CD8-positive, alpha-beta memory T cell (primary cell): Measurements from ENCODE around the gene NEURL4. TPM values are rescaled to one million over a fixed set of nuclear protein-coding genes. Genes with fewer than 3 reads are reported as not detected.

Experiments used
- CTCF ChIA-PET: fragments of 350-600 bp; sonication (Branson Sonifier 250); formaldehyde crosslinking; loops from one replicate; lab custom pipeline; 2021; ENCODE audit warnings: antibody characterized with exemption; lab: Charles Lee
- POLR2A ChIA-PET: fragments of 350-600 bp; sonication (Branson Sonifier 250); formaldehyde crosslinking; loops from one replicate; lab custom pipeline; 2021; ENCODE audit warnings: antibody characterized with exemption; lab: Charles Lee
- DNase-seq, 5 donors: peaks; one replicate each; pipeline versions ENCODE4 v3.0.0 to v3.0.0-alpha.2; 2020 to 2022; ENCODE audit warnings: mixed read lengths in 1 of 5
- H3K27ac ChIP-seq: one replicate; pipeline ENCODE4 v1.7.0; 2013; ENCODE audit warnings: low read depth, mild to moderate bottlenecking, low read length, moderate library complexity
- H3K27me3 ChIP-seq: 2 replicates; pipeline ENCODE4 v1.7.0; 2013; ENCODE audit warnings: low read length, mild to moderate bottlenecking; ENCODE audit not compliant: insufficient read depth, poor library complexity, severe bottlenecking
- H3K36me3 ChIP-seq: 2 replicates; pipeline ENCODE4 v1.7.0; 2013; ENCODE audit warnings: mild to moderate bottlenecking, low read length, moderate library complexity; ENCODE audit not compliant: insufficient read depth
- H3K4me1 ChIP-seq: 2 replicates; pipeline ENCODE4 v1.7.0; 2013; ENCODE audit warnings: mild to moderate bottlenecking, low read length, moderate library complexity; ENCODE audit not compliant: insufficient read depth
- H3K4me3 ChIP-seq: 2 replicates; pipeline ENCODE4 v1.7.0; 2013; ENCODE audit warnings: mild to moderate bottlenecking, low read length
- H3K9me3 ChIP-seq: 2 replicates; pipeline ENCODE4 v1.7.0; 2013; ENCODE audit warnings: mild to moderate bottlenecking, low read length
- H3K27ac Mint-ChIP-seq, 8 donors: one replicate each; pipeline ENCODE4 v1.8.0; 2020 to 2021; ENCODE audit warnings: mixed read lengths in 8 of 8, mild to moderate bottlenecking in 6 of 8, inconsistent platforms in 3 of 8, moderate library complexity in 3 of 8
- H3K27me3 Mint-ChIP-seq, 2 donors: one replicate each; pipeline ENCODE4 v1.8.0; 2020 to 2021; ENCODE audit warnings: mixed read lengths in 2 of 2, mild to moderate bottlenecking in 1 of 2, moderate library complexity in 1 of 2
- H3K36me3 Mint-ChIP-seq, 3 donors: one replicate each; pipeline ENCODE4 v1.8.0; 2020 to 2021; ENCODE audit warnings: mixed read lengths in 3 of 3, inconsistent platforms in 1 of 3, mild to moderate bottlenecking in 1 of 3
- H3K4me1 Mint-ChIP-seq, 3 donors: one replicate each; pipeline ENCODE4 v1.8.0; 2020 to 2021; ENCODE audit warnings: mixed read lengths in 3 of 3, inconsistent platforms in 1 of 3, mild to moderate bottlenecking in 1 of 3
- H3K4me3 Mint-ChIP-seq, 7 donors: one replicate each; pipeline ENCODE4 v1.8.0; 2020 to 2021; ENCODE audit warnings: mixed read lengths in 7 of 7, mild to moderate bottlenecking in 6 of 7, moderate library complexity in 4 of 7, inconsistent platforms in 2 of 7
- H3K9me3 Mint-ChIP-seq, 5 donors: one replicate each; pipeline ENCODE4 v1.8.0; 2020 to 2022; ENCODE audit warnings: mixed read lengths in 5 of 5, mild to moderate bottlenecking in 3 of 5, moderate library complexity in 2 of 5, inconsistent platforms in 1 of 5
- polyA plus RNA-seq: library from polyadenylated mRNA; unstranded; fragments of 300-500 nt; fragmentation: Illumina TruSeq; gene quantifications from one replicate; pipeline ENCODE4 v1.2.3, GENCODE V29; 2021
- total RNA-seq, 2 experiments: library from RNA; stranded (reverse); gene quantifications; one replicate each; pipeline ENCODE4 v1.2.3, GENCODE V29; 2021

NEURL4 gene
- total and polyA plus RNA-seq, 3 experiments from 2014 or later: 2.7 to 60.7 (median 60.1) TPM

DNA sequence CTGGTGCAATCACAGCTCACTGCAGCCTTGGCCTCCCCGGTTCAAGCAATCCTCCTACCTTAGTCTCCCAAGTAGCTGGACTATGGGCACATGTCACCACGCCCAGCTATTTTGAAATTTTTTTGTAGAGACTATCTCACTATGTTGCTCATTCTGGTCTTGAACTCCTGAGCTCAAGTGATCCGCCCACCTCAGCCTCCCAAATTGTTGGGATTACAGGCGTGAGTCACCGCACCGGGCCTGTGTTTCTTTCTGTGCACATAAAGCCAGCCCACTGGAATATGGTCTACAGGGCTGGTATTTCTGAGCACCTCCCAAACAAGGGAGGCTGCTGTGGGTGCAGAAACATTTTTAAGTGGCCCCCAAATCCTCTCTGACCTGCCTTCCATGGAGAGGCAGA is 34.2 kb upstream of the NEURL4 start:
- ChIA-PET CTCF (no interaction called here), POLR2A (no interaction called here)
- no peaks in the 10 kb centered on the region for H3K9me3 Mint-ChIP-seq
- no peak overlapping the region for H3K4me3 Mint-ChIP-seq
- H3K9me3 ChIP-seq: no peaks in the 10 kb centered on the region
- peaks cover 1 to 5% of the 10 kb centered on the region in 2 donors for H3K27me3 Mint-ChIP-seq
- H3K4me3 ChIP-seq: no peak overlapping the region
- no peak for DNase-seq
- H3K36me3 Mint-ChIP-seq: no peaks in the 10 kb centered on the region
- no peaks in the 10 kb centered on the region for H3K36me3 ChIP-seq
- no peaks in the 10 kb centered on the region for H3K27me3 ChIP-seq
- no peak overlapping the region for H3K27ac Mint-ChIP-seq
- no peak overlapping the region for H3K27ac ChIP-seq
- no peaks in the 10 kb centered on the region for H3K4me1 Mint-ChIP-seq
- no peaks in the 10 kb centered on the region for H3K4me1 ChIP-seq

- POLR2A ChIA-PET: no interaction called here
- CTCF ChIA-PET: interaction anchor here (1.5 to 1.7 kb wide), 2 partner anchors 9 to 199 kb away, joined by 3 read pairs; no protein-coding TSS in a partner anchor
- H3K27me3 ChIP-seq: no peaks in the 10 kb centered on the region
- H3K36me3 ChIP-seq: no peaks in the 10 kb centered on the region
- no peaks in the 10 kb centered on the region for H3K9me3 ChIP-seq
- no peak overlapping the region for H3K27ac ChIP-seq
- DNase-seq: no peak
- Mint-ChIP-seq H3K27ac (no peak overlapping the region), H3K9me3 (no peaks in the 10 kb centered on the region), H3K4me3 (no peak overlapping the region), H3K27me3 (peaks cover 1 to 5% of the 10 kb centered on the region in 2 donors), H3K36me3 (no peaks in the 10 kb centered on the region), H3K4me1 (no peaks in the 10 kb centered on the region)
- no peaks in the 10 kb centered on the region for H3K4me1 ChIP-seq
- H3K4me3 ChIP-seq: no peak overlapping the region
These were observed 32.8 kb upstream of the NEURL4 start for GRCh38 chr17:7361906-7362305.

GRCh38 chr17:7357381-7357780 is 28.2 kb upstream of the NEURL4 start:
- no peaks in the 10 kb centered on the region for H3K36me3 ChIP-seq
- CTCF ChIA-PET: interaction anchor here (1.1 to 5.5 kb wide), 5 partner anchors 13 to 203 kb away, joined by 3 to 78 read pairs (median 9); partner anchors contain the start of genes SENP3, TMEM102 and ZBTB4
- no peak overlapping the region for H3K4me3 ChIP-seq
- H3K9me3 ChIP-seq: no peaks in the 10 kb centered on the region
- H3K27ac Mint-ChIP-seq: no peak overlapping the region
- no peaks in the 10 kb centered on the region for H3K9me3 Mint-ChIP-seq
- H3K4me1 Mint-ChIP-seq: peaks cover 18 to 31% (median 18%) of the 10 kb centered on the region in 3 donors
- DNase-seq: no peak
- POLR2A ChIA-PET: no interaction called here
- H3K27me3 Mint-ChIP-seq: peaks cover 1 to 5% of the 10 kb centered on the region in 2 donors
- no peak overlapping the region for H3K27ac ChIP-seq
- no peaks in the 10 kb centered on the region for H3K27me3 ChIP-seq
- peaks cover 13% of the 10 kb centered on the region for H3K4me1 ChIP-seq
- H3K36me3 Mint-ChIP-seq: peaks cover 0 to 2% (median 0%) of the 10 kb centered on the region in 3 donors
- H3K4me3 Mint-ChIP-seq: no peak overlapping the region

DNA sequence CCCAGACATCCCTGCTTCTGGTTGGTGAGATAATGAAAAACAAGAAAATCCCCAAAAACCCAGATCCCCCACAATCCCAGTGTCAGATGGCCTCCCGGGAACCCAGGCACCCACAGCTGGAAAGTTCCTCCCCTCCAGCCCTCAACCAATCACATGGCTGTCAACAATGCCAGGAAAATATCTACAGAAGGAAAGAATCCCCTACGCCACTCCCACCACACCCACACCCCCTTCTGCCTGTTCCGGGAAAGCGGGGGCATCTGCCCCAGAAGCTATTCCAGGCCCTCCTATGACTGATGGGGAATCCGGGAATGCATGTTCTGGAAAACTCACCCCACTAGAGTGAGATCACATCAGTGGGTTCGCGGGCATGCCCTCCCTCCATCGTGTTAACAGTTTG is 27.6 kb upstream of the NEURL4 start:
- H3K9me3 ChIP-seq: no peaks in the 10 kb centered on the region
- Mint-ChIP-seq H3K4me3 (no peak overlapping the region), H3K4me1 (peaks cover 19 to 34% (median 19%) of the 10 kb centered on the region in 3 donors), H3K36me3 (peaks cover 0 to 3% (median 0%) of the 10 kb centered on the region in 3 donors), H3K27me3 (peaks cover 1% of the 10 kb centered on the region in 2 donors), H3K27ac (peak overlapping the region in 2 of 8 donors; percentile 61 to 71), H3K9me3 (no peaks in the 10 kb centered on the region)
- no peaks in the 10 kb centered on the region for H3K27me3 ChIP-seq
- CTCF ChIA-PET: interaction anchor here (1.3 to 5.5 kb wide), 21 partner anchors 16 to 330 kb away, joined by 3 to 78 read pairs (median 7); partner anchors contain the start of genes ACAP1, MPDU1, NEURL4 and NLGN2
- H3K36me3 ChIP-seq: no peaks in the 10 kb centered on the region
- H3K4me3 ChIP-seq: no peak overlapping the region
- POLR2A ChIA-PET: interaction anchor here (1.2 to 1.8 kb wide), 3 partner anchors 28 to 330 kb away, joined by 3 to 5 read pairs (median 4); partner anchors contain the start of gene TP53
- no peak overlapping the region for H3K27ac ChIP-seq
- peaks cover 15% of the 10 kb centered on the region for H3K4me1 ChIP-seq
- no peak for DNase-seq

DNA sequence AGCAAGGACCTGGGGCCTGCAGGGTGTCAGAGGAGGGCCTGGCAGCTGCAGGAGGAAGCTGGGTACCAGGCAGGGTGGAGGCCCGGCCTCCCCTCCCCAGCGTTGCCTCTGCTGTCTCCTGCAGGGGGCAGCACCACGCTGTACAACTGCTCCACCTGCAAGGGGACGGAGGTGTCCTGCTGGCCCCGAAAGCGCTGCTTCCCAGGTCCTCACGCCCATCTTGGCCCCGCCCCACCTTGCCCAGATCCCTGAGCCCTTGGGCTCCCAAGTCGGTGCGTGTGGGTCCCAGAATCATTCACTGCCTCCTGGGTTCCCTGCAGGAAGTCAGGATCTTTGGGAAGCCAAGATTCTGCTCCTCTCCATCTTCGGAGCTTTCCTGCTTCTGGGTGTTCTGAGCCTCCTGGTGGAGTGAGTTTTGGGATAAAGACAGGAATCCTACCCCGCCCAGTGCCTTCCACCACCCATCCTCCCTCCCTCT is 27.0 kb upstream of the NEURL4 start:
- Histone ChIP-seq H3K27ac (no peak overlapping the region), H3K9me3 (no peaks in the 10 kb centered on the region), H3K36me3 (no peaks in the 10 kb centered on the region), H3K27me3 (no peaks in the 10 kb centered on the region), H3K4me1 (peaks cover 17% of the 10 kb centered on the region), H3K4me3 (no peak overlapping the region)
- Mint-ChIP-seq H3K36me3 (peaks cover 0 to 5% (median 0%) of the 10 kb centered on the region in 3 donors), H3K27me3 (peaks cover 0 to 1% of the 10 kb centered on the region in 2 donors), H3K9me3 (no peaks in the 10 kb centered on the region), H3K4me1 (peaks cover 21 to 38% (median 22%) of the 10 kb centered on the region in 3 donors), H3K27ac (peak overlapping the region in 4 of 8 donors; percentile 12 to 51 (median 24)), H3K4me3 (peak overlapping the region in 1 of 7 donors; percentile 51)
- POLR2A ChIA-PET: interaction anchor here (0.8 to 2.3 kb wide), 5 partner anchors 19 to 331 kb away, joined by 3 to 8 read pairs (median 4); partner anchors contain the start of genes SENP3 and TP53
- CTCF ChIA-PET: interaction anchor here (0.6 to 5.5 kb wide), 44 partner anchors 11 to 331 kb away, joined by 3 to 78 read pairs (median 5); partner anchors contain the start of genes ACAP1, GABARAP, MPDU1 and NEURL4
- peak; percentile 75 to 87 (median 77) for DNase-seq

DNA sequence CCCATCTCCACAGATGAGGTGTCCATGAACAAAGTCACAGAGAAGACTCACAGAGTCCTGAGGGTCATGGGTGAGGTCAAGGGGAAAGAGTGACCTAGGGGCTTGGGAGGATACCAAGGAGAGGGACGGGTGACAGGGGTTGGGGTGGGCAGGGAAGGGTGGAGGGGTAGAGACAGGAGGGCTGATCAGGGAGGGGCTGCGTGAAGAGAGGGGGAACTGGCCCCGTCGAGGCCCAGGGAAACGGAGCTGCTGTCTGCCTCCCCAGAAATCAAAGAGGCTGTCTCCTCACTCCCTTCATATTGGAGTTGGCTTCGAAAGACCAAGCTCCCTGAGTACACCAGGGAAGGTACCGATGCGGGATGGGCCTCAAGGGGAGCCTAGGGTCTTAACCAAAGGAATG is 26.4 kb upstream of the NEURL4 start:
- Mint-ChIP-seq H3K9me3 (no peaks in the 10 kb centered on the region), H3K36me3 (peaks cover 0 to 6% (median 0%) of the 10 kb centered on the region in 3 donors), H3K27me3 (peaks cover 0 to 1% of the 10 kb centered on the region in 2 donors), H3K4me3 (no peak overlapping the region), H3K27ac (peak overlapping the region in 1 of 8 donors; percentile 30), H3K4me1 (peaks cover 22 to 41% (median 23%) of the 10 kb centered on the region in 3 donors)
- no peak overlapping the region for H3K4me3 ChIP-seq
- DNase-seq: no peak
- H3K9me3 ChIP-seq: no peaks in the 10 kb centered on the region
- no peaks in the 10 kb centered on the region for H3K27me3 ChIP-seq
- ChIA-PET CTCF (interaction anchor here (0.6 to 5.5 kb wide), 44 partner anchors 11 to 332 kb away, joined by 3 to 78 read pairs (median 5); partner anchors contain the start of genes ACAP1, GABARAP, MPDU1 and NEURL4), POLR2A (interaction anchor here (0.8 to 2.3 kb wide), 5 partner anchors 18 to 332 kb away, joined by 3 to 8 read pairs (median 4); partner anchors contain the start of genes SENP3 and TP53)
- H3K27ac ChIP-seq: no peak overlapping the region
- H3K4me1 ChIP-seq: peaks cover 22% of the 10 kb centered on the region
- H3K36me3 ChIP-seq: no peaks in the 10 kb centered on the region

GRCh38 chr17:7355053-7355452 is 25.9 kb upstream of the NEURL4 start, which contains the start of gene TMEM95:
Gene TMEM95 (plus strand): TSS chr17:7355156. CDS start chr17:7355205, 49 bp downstream.
- H3K27ac Mint-ChIP-seq: peak within 1 kb of the TSS in 7 of 8 donors; percentile 41 to 92 (median 70)
- POLR2A ChIA-PET: interaction anchor here (0.5 to 2.3 kb wide), 3 partner anchors 22 to 206 kb away, joined by 5 to 15 read pairs (median 8); partner anchors contain the start of gene SENP3
- H3K9me3 Mint-ChIP-seq: no peaks in the 10 kb centered on the region
- Histone ChIP-seq H3K4me1 (peaks cover 25% of the 10 kb centered on the region), H3K4me3 (no peak within 1 kb of the TSS), H3K27ac (no peak within 1 kb of the TSS), H3K36me3 (no peaks in the 10 kb centered on the region), H3K27me3 (no peaks in the 10 kb centered on the region), H3K9me3 (no peaks in the 10 kb centered on the region)
- peaks cover 0 to 1% of the 10 kb centered on the region in 2 donors for H3K27me3 Mint-ChIP-seq
- H3K4me1 Mint-ChIP-seq: peaks cover 24 to 46% (median 27%) of the 10 kb centered on the region in 3 donors
- H3K36me3 Mint-ChIP-seq: peaks cover 0 to 6% (median 0%) of the 10 kb centered on the region in 3 donors
- CTCF ChIA-PET: interaction anchor here (0.8 to 5.5 kb wide), 26 partner anchors 10 to 230 kb away, joined by 3 to 78 read pairs (median 5); partner anchors contain the start of genes ACAP1, MPDU1, NEURL4 and SENP3
- no peak for DNase-seq
- peak within 1 kb of the TSS in 3 of 7 donors; percentile 36 to 51 (median 43) for H3K4me3 Mint-ChIP-seq
